Left kidney (tissue), 2 donors: ENCODE results near the gene IKZF5. TPM values are rescaled to one million over a fixed set of nuclear protein-coding genes. Genes with fewer than 3 reads are reported as not detected.

ENCODE experiments used
- DNase-seq: peaks from one replicate; pipeline ENCODE4 v3.0.0-alpha.2; 2013
- polyA plus RNA-seq: library from polyadenylated mRNA; unstranded; fragments of 120-200 nt; gene quantifications from one replicate; pipeline ENCODE4 v1.2.1, GENCODE V29; 2013; ENCODE audit not compliant: insufficient read length

Gene IKZF5
- polyA plus RNA-seq, 1 donor = 27.5 TPM

DNA sequence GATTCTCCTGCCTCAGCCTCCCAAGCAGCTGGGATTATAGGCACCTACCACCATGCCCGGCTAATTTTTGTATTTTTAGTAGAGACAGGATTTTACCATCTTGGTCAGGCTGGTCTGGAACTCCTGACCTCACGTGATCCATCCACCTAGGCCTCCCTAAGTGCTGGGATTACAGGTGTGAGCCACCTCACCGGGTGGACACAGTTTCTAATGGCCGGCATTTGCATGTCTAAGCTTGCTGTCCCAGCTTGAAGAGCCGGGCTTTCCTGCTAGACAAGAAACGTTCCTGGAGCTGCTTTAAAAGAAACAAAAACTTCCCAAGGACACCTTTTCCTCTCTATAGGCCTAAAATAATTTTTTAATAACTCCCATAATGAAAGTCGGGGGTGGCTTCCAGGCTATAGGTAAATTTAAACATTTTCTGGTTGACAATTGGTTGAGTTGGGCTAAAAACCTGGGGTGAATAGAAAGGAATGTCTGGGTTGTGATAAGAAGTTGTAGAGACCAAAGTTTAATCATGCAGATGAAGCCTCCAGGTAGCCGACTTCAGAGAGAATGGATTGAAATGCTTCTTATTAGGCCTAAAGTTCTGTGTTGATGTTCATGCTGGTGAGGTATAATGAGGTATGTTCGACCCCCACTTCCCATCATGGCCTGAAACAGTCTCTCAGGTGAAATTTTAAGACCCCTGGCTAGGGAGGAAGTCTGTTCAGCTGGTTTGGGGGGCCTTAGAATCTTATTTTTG lies 9.0 kb upstream of the IKZF5 start:
- no peak for DNase-seq

DNA sequence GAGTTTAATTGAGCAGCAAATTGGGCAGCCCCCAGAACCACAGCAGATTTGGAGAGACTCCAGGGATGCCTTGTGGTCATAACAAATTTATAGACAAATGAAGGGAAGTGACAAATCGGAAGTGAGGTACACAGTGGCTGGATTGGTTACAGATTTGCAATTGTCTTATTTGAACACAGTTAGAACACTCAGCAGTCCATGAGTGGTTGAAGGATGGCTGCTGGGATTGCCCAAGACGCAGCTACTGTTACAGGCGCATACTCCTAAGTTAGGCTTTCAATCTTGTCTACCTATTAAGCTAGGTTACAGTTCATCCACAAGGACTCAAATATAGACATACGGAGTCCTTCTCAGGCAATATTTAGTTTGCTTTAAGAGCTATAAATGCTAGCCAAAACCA lies 7.6 kb upstream of the IKZF5 start:
- no peak for DNase-seq

DNA sequence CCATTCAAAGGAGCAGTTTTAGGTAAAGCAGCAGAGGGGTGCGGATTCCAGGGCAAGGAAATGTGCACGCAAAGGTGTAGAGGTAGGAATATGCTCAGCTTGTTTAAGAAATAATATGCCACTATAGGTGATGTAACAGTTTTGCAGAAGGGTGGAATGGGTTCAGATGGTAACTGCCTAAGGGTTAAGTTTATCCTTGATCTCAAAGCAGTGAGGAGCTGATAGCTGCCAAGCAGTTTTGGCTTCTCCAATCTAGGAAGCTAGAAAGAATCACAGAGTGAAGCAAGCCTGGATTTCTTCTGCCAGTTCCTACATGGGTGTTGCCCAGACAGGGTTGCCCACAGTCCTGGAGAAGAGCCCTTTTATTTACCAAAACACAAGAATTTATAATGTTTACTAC lies 6.2 kb upstream of the IKZF5 start:
- no peak for DNase-seq

DNA sequence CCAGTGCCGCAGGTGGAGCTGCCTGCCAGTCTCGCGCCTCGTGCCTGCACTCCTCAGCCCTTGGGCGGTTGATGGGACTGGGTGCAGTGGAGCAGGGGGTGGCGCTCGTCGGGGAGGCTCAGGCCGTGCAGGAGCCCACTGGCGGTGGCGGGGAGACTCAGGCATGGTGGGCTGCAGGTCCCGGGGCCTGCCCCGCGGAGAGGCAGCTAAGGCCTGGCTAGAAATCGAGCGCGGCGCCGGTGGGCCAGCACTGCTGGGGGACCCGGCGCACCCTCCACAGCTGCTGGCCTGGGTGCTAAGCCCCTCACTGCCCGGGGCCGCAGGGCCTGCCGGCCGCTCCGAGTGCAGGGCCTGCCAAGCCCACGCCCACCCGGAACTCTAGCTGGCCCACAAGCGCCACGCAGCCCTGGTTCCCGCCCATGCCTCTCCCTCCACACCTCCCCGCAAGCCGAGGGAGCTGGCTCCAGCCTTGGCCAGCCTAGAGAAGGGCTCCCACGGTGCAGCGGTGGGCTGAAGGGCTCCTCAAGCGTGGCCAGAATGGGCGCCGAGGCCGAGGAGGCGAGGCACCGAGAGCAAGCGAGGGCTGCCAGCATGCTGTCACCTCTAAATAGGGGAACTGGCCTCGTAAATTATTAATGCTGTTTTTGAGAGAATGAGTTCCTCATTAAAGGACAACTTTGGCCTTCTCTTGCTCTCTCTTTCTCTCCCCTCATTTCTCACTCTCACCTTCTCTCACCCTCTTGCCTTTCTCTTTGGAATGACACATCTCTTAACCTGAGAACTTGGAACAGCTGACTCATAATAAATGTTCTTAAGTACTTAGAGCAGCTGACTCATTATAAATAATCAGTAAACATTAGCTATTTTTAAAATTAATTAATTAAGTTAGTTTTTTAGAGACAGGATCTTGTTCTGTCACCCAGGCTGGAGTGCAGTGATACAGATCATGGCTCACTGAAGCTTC lies 5.1 kb upstream of the IKZF5 start:
- DNase-seq = no peak

DNA sequence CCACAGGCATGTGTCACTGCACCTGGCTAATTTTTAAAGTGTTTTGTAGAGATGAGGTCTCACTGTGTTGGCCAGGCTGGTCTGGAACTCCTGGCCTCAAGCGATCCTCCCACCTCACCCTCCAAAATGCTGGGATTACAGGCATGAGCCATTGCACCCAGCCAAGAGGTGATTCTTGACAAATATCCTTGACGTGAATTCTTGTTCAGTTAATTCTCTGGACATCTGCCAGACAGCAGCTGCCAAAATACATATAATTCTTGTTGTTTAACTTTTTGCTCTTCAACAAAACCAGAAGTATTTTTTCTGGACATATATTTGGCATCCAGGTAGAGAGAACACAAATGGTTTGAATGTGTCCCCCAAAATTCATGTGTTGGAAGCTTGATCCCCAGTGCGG lies 3.4 kb upstream of the IKZF5 start:
- DNase-seq = no peak

DNA sequence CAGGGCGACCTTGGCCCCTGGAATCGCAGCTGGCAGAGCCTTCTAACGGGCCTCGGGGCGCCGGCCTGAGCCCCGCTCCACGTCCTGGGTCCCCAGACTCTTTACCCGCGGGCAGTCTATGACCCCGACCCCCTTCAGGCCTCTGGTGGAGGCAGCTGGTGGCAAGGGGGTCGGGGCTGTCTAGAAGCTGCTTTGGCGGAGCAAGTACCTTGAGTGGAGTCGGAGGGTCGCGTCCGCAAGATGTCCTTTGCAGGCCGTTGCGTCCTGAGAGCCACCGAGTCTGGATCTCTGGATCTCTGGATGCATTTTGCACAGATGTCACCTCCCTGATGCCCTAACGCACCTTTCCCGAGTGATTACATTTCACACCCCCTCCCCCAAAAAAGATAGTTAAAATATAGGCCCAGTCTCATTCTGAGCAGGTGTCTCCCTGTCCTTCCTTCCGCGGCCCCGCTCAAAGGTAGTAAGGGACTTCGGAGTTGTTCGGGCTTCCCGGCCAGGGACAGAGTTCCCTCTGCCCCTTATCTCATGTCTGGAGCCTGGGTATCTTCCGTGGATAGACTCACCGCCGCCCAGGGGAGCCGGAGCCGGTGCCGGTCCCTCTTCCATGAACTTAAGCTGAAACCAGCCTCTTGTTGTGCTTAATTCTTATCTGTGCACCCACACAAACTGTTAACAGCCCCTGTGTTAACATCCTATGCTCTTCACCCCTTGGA lies 668 bp upstream of the IKZF5 start:
- DNase-seq = no peak

DNA sequence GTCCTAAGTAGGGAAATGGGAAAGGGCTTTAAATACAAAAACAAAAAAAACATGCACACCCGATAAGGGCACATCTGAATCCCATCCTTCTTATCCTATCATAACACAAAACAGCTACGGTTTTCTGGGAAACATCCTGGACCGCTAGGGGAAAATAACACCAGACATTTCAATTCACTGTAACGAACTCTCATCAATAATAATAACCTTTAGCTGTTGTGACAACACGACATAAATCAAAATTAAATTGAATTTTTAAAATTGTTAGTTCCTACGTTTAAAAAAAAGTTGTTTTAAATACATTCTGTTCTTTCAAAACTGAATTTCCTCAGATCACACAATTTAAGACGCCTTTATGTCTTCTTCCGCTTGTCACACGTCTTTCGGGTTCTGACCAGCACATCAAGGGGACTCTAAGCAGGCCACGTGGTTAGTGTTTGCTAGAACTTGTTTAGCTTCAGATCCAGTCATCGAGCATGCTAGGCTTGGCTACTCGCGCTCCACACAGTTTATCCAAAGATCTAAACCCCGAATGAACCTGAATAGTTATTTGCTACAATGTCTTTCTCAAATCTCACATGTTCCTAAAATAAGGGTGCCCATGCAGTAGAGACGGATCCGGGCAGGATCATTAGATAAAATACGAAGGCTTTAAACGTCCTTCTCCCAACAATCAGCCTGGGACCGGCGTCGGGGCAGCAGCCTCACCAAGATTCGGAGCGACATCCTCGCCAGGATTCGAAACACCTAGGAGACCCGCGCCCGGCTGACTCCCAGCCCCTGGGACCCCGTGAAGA lies 839 bp downstream of the IKZF5 start:
- no peak for DNase-seq

DNA sequence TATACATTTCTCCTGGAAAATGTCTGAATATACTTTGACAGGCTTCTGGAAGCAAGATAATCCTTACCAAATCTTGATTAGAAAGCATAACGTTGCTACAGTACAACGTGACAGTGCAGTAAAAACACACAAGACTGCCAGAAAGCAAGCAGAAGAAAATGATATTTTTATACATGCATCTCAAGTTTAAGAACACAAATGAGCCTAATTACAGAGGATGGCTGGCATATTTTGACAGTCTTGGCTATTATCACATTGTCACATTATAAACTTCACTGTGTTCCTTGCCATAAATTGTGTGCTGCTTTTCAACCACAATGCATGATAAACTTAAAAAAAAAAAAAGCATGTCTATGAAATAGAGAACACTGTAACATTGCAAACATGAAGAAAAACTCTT lies 4.3 kb downstream of the IKZF5 start:
- DNase-seq = no peak

DNA sequence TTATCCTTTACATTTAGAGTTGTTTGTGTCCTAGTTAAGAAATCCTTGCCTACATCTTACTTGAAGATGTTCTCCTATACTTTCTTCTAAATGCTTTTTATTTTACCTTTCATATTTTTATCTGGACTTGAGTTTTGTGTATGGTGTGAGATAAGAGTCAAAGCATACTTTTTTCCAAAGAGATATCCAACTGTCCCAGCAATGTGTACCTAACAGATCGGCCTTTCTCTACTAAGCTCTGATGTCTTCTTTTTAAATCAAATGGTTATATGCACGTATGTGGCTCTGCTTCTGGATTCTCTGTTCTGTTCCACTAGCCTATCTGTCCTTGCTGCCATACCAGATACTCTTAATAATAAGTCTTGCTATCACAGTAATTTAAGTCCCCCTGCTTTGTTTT lies 7.2 kb downstream of the IKZF5 start:
- DNase-seq = no peak

DNA sequence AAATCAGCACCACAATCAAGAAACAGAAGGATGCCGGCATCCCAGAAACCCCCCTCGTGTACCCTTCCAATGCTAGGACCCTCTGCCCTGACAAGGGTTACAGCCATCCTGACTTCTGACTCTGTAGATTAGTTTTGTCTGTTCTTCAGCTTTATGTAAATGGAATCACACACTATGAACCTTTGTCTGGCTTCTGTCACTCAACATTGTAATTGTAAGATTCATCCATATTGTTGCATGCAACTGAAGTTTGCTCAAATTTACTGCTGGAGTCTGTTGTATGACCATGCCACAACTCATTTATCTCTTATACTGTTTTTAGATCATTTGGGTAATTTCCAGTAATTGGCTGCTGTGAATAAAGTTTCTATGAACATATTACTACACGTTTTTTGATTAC lies 8.4 kb downstream of the IKZF5 start:
- DNase-seq = no peak

DNA sequence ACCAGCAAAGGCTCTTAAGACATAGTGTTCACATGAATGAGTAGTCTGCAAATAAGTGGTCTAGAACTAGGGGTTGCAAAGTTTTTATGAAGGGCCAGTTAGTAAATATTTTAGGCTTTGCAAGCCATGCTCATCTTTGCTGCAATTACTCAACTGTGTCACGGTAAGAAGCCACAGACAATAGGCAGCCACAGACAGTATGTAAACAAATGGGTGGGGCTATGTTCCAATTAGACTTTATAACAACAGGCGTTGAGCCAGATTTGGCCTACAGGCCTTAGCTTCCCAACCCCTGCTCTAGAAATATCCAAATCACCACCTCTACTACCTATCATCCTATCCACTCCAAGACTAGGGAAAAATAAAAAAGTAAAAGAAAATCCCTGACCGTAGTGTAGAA lies 9.2 kb downstream of the IKZF5 start:
- DNase-seq = no peak

DNA sequence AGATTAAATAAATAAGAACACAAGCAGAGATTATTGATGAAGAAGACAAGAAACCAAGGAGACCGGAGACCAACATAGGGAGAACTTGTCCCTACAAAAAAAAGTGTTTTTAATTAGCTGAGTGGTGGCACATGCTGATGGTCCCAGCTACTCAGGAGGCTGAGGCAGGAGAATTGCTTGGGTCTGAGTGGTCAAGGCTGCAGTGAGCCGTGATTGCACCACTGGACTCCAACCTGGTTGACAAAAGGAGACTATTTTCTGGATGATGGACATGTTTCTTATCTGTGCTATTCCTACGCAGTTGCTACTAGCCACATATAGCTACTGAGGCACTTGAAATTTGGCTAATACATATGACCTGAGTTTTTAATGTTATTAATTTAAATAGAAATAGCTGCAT lies 9.7 kb downstream of the IKZF5 start:
- no peak for DNase-seq

DNA sequence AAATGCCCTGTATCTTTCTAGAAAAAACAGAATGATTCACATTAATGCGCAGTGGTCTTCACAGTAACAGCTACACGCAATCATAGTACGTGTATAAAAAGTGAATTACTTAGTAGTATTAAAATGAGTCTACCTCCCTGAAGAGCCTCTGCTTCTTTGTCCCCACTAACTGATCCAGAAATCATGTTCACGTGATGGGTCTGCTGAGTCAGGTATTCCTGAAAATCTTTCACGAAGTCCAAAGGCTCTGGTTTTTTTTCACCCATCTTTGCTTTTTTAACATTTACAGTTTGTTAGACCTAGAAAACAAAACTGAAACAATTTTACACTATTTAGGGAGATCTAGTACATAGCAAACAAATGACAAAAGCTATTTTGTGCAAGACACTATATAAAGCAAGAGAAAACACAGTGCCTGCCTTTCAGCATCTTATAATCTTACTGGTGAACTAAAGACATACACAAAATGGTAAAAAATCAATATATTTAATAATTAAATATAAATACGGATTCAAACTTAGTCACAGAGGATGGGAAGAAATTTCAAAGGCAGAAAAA lies 10.2 kb downstream of the IKZF5 start:
- no peak for DNase-seq

DNA sequence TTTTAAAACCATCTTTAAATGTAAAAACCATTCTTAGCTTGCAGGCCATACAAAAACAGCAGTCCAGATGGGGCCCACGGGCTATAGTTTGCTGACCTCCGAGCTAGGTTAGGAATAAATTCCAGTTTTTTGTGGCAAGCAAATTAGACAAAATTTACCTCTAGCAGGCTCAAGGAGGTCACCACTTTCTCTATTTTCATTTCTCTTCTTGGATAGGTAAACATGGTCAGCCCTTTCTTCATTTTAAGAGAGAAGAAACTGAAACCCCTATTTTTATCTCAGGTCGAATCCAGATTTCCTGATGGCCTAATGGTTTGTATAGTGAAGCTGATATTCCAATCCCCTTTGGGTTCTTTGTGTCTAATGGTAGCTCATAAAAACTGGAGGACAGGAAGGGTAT lies 10.7 kb downstream of the IKZF5 start:
- DNase-seq = no peak

DNA sequence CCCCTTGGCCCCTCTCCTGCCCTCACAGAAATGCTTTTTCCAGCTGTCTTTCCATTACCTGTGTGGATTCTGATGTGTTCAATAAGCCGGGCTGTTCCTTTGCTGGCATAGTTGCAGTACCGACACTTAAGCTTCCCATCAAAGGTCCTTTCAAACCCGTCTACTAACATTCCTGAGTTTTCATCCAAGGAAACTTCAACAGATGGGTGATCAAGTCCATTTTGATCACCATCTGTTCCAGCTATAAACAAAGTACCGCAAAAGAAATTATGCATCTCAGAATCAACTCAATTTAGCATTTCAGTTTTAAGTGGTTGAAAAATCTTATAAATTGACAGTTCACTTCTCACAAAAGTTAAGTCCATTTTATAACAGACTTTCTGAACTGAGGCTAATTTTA lies 12.7 kb downstream of the IKZF5 start:
- no peak for DNase-seq

DNA sequence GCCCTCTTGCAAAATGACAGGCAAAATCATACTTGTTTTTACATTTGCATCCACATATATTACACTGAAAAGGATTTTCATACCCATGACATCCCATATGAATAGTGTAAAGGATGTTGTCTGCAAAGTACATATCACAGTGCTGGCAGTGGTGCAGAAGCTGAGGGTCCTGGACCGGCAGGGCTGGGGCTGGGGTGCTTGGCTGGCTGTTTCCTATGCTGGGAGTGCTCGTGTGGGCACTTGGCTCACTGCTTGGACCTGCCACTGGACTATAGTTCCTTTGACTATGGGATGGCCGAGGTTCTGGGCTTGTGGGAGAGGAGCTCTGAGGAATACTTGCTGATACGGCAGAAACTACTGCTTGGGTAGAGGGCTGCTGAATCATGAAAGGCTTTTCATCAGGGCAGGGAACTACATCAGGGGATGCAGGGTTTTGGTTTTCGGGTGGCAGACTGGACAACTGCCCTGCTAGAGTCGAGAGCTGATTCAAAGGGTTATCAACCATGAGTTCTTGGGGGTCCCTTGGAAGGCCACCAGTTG lies 14.7 kb downstream of the IKZF5 start:
- DNase-seq = no peak

DNA sequence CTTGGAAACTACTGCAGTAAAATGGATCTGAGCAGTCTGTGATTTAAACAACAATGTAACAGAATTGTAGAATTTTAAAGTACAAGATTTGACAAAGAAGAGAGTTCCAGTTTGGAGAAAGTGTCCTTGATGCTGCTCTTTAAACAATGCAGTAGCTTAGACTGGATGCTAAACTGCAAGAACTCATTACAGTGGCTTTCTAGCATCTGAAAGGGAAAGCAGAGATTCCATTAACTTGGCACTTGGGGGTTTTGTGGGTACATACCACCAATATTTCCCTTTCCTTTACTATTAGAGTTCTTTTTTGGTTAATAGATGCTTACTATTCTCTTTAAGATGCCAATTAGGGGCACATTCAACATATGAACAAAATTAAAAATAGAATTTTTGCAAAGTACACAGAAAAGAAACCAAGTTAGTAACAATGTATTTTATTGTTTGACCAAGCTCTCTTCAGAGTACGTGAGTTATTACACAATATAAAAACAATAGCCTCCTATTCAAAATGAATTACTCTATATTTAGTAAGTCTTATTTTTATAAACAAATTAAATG lies 16.5 kb downstream of the IKZF5 start:
- no peak for DNase-seq

DNA sequence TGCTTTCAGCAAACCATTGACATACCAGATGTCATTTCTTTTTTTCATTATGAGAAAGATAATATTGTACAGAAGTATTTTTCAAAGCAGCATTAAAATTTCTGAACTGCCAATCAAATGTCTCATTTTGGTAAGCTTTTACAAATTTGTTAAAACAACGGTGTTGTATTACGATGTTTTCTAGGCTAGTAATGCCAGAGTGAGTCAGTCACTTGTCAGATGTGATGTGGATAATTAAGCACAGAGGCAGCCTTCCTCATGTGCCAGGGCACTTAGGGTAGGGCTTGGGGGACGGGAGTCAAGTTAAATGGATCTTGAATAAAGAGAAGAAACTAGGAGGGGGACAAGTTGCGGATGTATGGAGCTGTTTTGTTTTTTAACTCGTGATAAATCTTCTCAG lies 18.3 kb downstream of the IKZF5 start:
- no peak for DNase-seq

DNA sequence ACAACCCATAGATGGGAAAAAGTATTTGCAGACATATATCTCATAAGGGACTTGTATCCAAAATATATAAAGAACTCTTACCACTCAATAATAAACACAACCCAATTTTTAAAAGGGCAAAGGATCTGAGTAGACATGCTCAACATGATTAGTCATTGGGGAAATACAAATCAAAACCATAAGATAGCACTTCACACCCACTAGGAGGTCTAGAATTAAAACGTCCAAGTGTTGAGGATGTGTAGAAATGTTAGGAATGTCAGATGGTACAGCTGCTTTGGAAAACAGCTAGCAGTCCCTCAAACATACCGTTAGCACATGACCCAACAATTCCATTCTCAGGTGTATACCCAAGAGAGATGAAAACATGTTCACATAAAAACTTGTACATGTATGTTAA lies 20.1 kb downstream of the IKZF5 start:
- DNase-seq = no peak

DNA sequence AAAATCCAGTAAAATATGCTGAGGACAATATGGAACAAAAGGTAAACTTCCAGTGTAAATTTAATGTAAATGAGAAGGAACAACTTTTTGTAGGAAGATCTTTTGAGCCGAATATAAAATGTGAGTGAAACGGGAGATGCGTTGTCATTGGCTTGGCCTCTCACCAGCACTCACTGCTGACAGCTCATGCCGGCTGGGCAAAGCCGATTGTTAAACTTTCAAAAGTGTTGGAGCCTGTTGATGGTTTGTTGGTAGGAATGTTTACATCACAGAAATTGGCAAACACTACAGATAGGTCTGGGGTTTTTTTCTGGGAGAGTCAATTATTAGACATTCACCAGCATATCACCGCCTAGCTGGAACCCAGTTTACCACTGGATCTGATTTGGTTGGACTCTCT lies 22.3 kb downstream of the IKZF5 start:
- DNase-seq = no peak

DNA sequence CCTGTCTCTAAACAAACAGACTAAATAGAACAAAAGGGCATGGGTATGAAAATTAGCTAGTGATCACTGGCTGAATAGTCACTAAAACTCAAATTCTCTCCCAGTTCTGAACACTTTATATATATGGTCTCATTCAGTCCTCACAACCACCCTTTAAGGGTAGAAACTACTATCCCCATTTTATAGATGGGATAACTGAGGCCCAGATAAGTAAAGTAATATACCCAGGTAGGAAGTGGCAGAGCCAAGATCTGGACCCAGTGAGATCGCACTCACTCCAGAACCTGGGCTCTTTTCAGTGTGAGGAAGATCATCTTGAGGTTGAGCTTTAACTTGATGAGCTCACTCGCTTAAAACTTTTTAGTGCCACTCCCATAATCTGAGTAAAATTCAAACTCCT lies 23.9 kb downstream of the IKZF5 start:
- DNase-seq = no peak
